SK-N-SH (cell line): Measurements from ENCODE around the gene MIGA2. TPM values are rescaled to one million over a fixed set of nuclear protein-coding genes. Genes with fewer than 3 reads are reported as not detected.

ENCODE experiments used
- CTCF ChIA-PET: fragments of 300-600, 350-600 bp; formaldehyde crosslinking; extraction: SDS; loops from one replicate; lab custom pipeline; 2021; lab: Yijun Ruan, JAX
- POLR2A ChIA-PET: fragments of 350-600 bp; sonication (Branson Sonifier 250); formaldehyde crosslinking; extraction: SDS; loops from one replicate; lab custom pipeline; 2020; ENCODE audit warnings: antibody characterized with exemption, inconsistent platforms; lab: Yijun Ruan, JAX
- DNase-seq: peaks from one replicate; pipeline ENCODE4 v3.0.0; 2012
- H2AFZ ChIP-seq: fragments of 200-600 bp; sonication (generic); 2 replicates; pipeline ENCODE4 v1.8.1; 2016; ENCODE audit warnings: antibody characterized with exemption, mild to moderate bottlenecking, low read depth
- H3F3A ChIP-seq: fragments of 200-600 bp; sonication (generic); replicated peaks from 2 replicates; pipeline ENCODE3; 2016; ENCODE audit warnings: antibody characterized with exemption, mild to moderate bottlenecking; ENCODE audit not compliant: insufficient read depth
- H3K27ac ChIP-seq, 2 experiments: fragments of 200-500 bp in 1 of 2; fragments of 200-600 bp in 1 of 2; sonication (Bioruptor generic) in 1 of 2; sonication (generic), shearing (Covaris generic) in 1 of 2; 2 replicates each; pipeline versions ENCODE4 v1.5.1 to v1.6.1; 2014 to 2016; ENCODE audit warnings: low read depth in 2 of 2, inconsistent platforms in 1 of 2, low read length in 1 of 2, mild to moderate bottlenecking in 1 of 2, mixed read lengths in 1 of 2
- H3K27me3 ChIP-seq: fragments of 200-600 bp; sonication (generic), shearing (Covaris generic); 2 replicates; pipeline ENCODE4 v1.6.1; 2016; ENCODE audit warnings: mixed run types; ENCODE audit not compliant: insufficient read depth
- H3K36me3 ChIP-seq, 2 experiments: fragments of 200-500 bp in 1 of 2; fragments of 200-600 bp in 1 of 2; sonication (Bioruptor generic) in 1 of 2; sonication (generic) in 1 of 2; replicated peaks in 1 of 2; 2 replicates each; pipeline versions ENCODE3 to v1.5.1; 2014 to 2016; ENCODE audit warnings: low read length in 1 of 2, mild to moderate bottlenecking in 1 of 2; ENCODE audit not compliant: insufficient read depth in 2 of 2, control insufficient read depth in 1 of 2
- H3K4me1 ChIP-seq, 2 experiments: fragments of 200-500 bp in 1 of 2; fragments of 200-600 bp in 1 of 2; sonication (Bioruptor generic) in 1 of 2; sonication (generic), shearing (Covaris generic) in 1 of 2; 2 replicates each; pipeline versions ENCODE4 v1.5.1 to v1.6.1; 2014 to 2016; ENCODE audit warnings: low read depth in 1 of 2, low read length in 1 of 2, mixed run types in 1 of 2; ENCODE audit not compliant: insufficient read depth in 2 of 2, control insufficient read depth in 1 of 2
- H3K4me2 ChIP-seq: fragments of 200-600 bp; sonication (generic), shearing (Covaris generic); 2 replicates; pipeline ENCODE4 v1.6.1; 2017; ENCODE audit warnings: mixed run types
- H3K4me3 ChIP-seq, 2 experiments: fragments of 200-500 bp in 1 of 2; fragments of 200-600 bp in 1 of 2; sonication (Bioruptor generic) in 1 of 2; sonication (generic), shearing (Covaris generic) in 1 of 2; 2 replicates each; pipeline versions ENCODE4 v1.5.1 to v1.8.1; 2014 to 2016; ENCODE audit warnings: low read depth in 2 of 2, inconsistent platforms in 1 of 2, low read length in 1 of 2, mild to moderate bottlenecking in 1 of 2, mixed read lengths in 1 of 2, moderate library complexity in 1 of 2
- H3K79me2 ChIP-seq: fragments of 200-600 bp; sonication (generic); 2 replicates; pipeline ENCODE4 v1.8.1; 2017; ENCODE audit warnings: mild to moderate bottlenecking; ENCODE audit not compliant: insufficient read depth
- H3K9ac ChIP-seq: fragments of 200-600 bp; sonication (generic); 2 replicates; pipeline ENCODE4 v1.6.1; 2017; ENCODE audit warnings: mixed run types
- H3K9me2 ChIP-seq: fragments of 200-600 bp; sonication (generic); 2 replicates; pipeline ENCODE4 v1.6.1; 2017; ENCODE audit warnings: mixed run types
- H3K9me3 ChIP-seq: fragments of 200-600 bp; sonication (generic); 2 replicates; pipeline ENCODE4 v1.6.1; 2017; ENCODE audit warnings: mixed run types, mild to moderate bottlenecking, moderate library complexity
- H4K20me1 ChIP-seq: fragments of 200-600 bp; sonication (generic); 2 replicates; pipeline ENCODE4 v1.6.1; 2017; ENCODE audit warnings: mild to moderate bottlenecking, mixed run types; ENCODE audit not compliant: insufficient read depth
- CHD2 ChIP-seq: fragments of 150-350 bp; IDR thresholded peaks from 2 replicates; pipeline ENCODE4 v1.6.1; 2018; ENCODE audit warnings: low read length; ENCODE audit not compliant: partially characterized antibody
- CTCF ChIP-seq: fragments of 200-600 bp; sonication (generic); IDR thresholded peaks from 2 replicates; pipeline ENCODE4 v1.6.1; 2017; ENCODE audit warnings: antibody characterized with exemption, mild to moderate bottlenecking, moderate library complexity
- ELF1 ChIP-seq: IDR thresholded peaks from 2 replicates; pipeline ENCODE4 v1.4.0; 2012
- EP300 ChIP-seq, 2 experiments: IDR thresholded peaks; 2 replicates each; pipeline versions ENCODE4 v1.4.0 to v1.6.1; 2012; ENCODE audit warnings: borderline replicate concordance in 1 of 2, low read depth in 1 of 2, low read length in 1 of 2
- EZH2phosphoT487 ChIP-seq: fragments of 200-600 bp; sonication (generic); IDR thresholded peaks from 2 replicates; pipeline ENCODE4 v1.6.1; 2017; ENCODE audit warnings: low read depth, mixed run types, mild to moderate bottlenecking, antibody characterized with exemption, moderate library complexity, borderline replicate concordance
- FOSL2 ChIP-seq: IDR thresholded peaks from 2 replicates; pipeline ENCODE4 v1.4.0; 2012; ENCODE audit warnings: low read depth, mild to moderate bottlenecking, moderate library complexity, borderline replicate concordance
- FOXJ3 ChIP-seq: sonication (generic); formaldehyde crosslinking; IDR thresholded peaks from 2 replicates; pipeline ENCODE4 v1.5.1; 2020; ENCODE audit warnings: mild to moderate bottlenecking, missing genetic modification reagents
- GABPA ChIP-seq: IDR thresholded peaks from 2 replicates; pipeline ENCODE4 v1.4.0; 2012; ENCODE audit warnings: low read depth, mild to moderate bottlenecking
- GATA2 ChIP-seq: sonication (generic); formaldehyde crosslinking; IDR thresholded peaks from 2 replicates; pipeline ENCODE4 v1.5.0; 2020; ENCODE audit warnings: mild to moderate bottlenecking, missing genetic modification reagents
- IRF3 ChIP-seq: fragments of 150-350 bp; IDR thresholded peaks from 2 replicates; pipeline ENCODE4 v1.6.1; 2016; ENCODE audit warnings: mild to moderate bottlenecking, low read depth, low read length
- JUND ChIP-seq: IDR thresholded peaks from 2 replicates; pipeline ENCODE4 v1.4.0; 2012
- MAX ChIP-seq: IDR thresholded peaks from 2 replicates; pipeline ENCODE4 v1.4.0; 2012; ENCODE audit warnings: low read depth
- NFIC ChIP-seq: IDR thresholded peaks from 2 replicates; pipeline ENCODE4 v1.4.0; 2012; ENCODE audit warnings: borderline replicate concordance
- NRF1 ChIP-seq: IDR thresholded peaks from 2 replicates; pipeline ENCODE4 v1.6.1; 2012; ENCODE audit warnings: low read depth, mild to moderate bottlenecking, low read length
- PBX3 ChIP-seq: IDR thresholded peaks from 2 replicates; pipeline ENCODE4; 2012
- POLR2AphosphoS5 ChIP-seq: IDR thresholded peaks from 2 replicates; pipeline ENCODE4 v1.6.1; 2012; ENCODE audit warnings: low read depth, low read length
- RAD21 ChIP-seq: IDR thresholded peaks from 2 replicates; pipeline ENCODE4 v1.6.1; 2012; ENCODE audit warnings: mild to moderate bottlenecking, low read length
- RCOR1 ChIP-seq: fragments of 150-350 bp; IDR thresholded peaks from 2 replicates; pipeline ENCODE4 v1.6.1; 2017; ENCODE audit warnings: antibody characterized with exemption, low read length
- SMC3 ChIP-seq: IDR thresholded peaks from 2 replicates; pipeline ENCODE4 v1.6.1; 2012; ENCODE audit warnings: low read depth, low read length, improper control_type of control experiment
- TAF1 ChIP-seq: IDR thresholded peaks from 2 replicates; pipeline ENCODE4 v1.6.1; 2012; ENCODE audit warnings: low read depth, mild to moderate bottlenecking, low read length, moderate library complexity, borderline replicate concordance
- TCF12 ChIP-seq: IDR thresholded peaks from 2 replicates; pipeline ENCODE4 v1.4.0; 2012
- WGBS: methylation state at CpG from one replicate; pipeline ENCODE4 v1.1.6; 2017; ENCODE audit warnings: low lambda C conversion rate; 5-methylcytosine and 5-hydroxymethylcytosine counted together
- polyA plus RNA-seq, 3 experiments: library from polyadenylated mRNA; depleted of rRNA; stranded (reverse); fragments of >200 nt; gene quantifications; 2 replicates each; pipeline ENCODE4 v1.2.3, GENCODE V29; 2012

Gene MIGA2
- polyA plus RNA-seq, 1 of the 3 experiments (the other 2 are of a cell fraction), result 21.2 TPM

- TF ChIP-seq PBX3 (no peak), SMC3 (no peak)
Measured at GRCh38 chr9:129095908-129096307, 59.5 kb downstream of the MIGA2 start (continued).

DNA sequence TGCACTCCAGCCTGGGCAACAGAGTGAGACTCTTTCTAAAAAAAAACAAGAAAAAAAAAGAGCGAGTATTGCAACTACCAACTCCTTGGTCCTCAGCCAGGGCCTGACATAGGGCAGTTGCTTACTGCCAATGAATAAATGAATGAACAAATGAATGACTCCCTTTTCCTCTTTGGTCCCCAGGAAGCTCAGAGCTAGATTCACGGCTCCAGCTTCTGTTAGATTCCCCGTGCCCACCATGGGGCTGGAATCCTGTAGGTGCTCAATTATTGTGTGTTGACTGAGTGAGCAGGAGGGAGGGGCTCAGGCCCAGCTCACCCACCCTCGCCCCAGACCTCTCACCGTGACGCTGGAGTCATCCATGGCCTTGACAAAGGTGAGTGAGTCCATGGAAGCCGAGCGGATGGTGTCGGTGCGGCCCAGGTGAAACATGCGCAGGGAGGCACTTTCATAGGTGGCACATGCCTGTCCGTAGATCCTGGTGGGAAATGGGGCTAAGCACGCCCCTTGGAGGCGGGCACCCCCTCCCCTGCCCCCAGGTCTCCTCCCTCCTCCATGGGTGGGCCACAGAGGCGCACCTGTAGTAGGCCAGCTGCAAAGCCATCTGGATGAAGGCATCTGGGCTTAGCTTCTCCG, 61.4 kb downstream of the MIGA2 start:
- CTCF ChIA-PET, result no interaction called here
- whole genome bisulfite sequencing, result 93% methylated on average over 16 of the region's 16 CpGs
- no peak overlapping the region for H3K4me3 ChIP-seq

More for the DNA sequence above, 61.4 kb downstream of the MIGA2 start:
- Histone ChIP-seq H3K27ac (no peak overlapping the region), H4K20me1 (no peaks in the 10 kb centered on the region), H3K4me2 (no peak overlapping the region), H3K9ac (no peak overlapping the region), H3K9me2 (no peaks in the 10 kb centered on the region), H3K9me3 (no peaks in the 10 kb centered on the region), H3K27me3 (no peaks in the 10 kb centered on the region), H2AFZ (no peak overlapping the region), H3K4me1 (no peaks in the 10 kb centered on the region; a peak in 1 of 4 replicates), H3K79me2 (no peaks in the 10 kb centered on the region), H3K36me3 (peaks cover 0 to 33% of the 10 kb centered on the region in 2 experiments), H3F3A (no peaks in the 10 kb centered on the region)
- TF ChIP-seq CHD2 (no peak), GATA2 (no peak), NFIC (no peak), FOSL2 (no peak), CTCF (no peak), EZH2phosphoT487 (no peak), GABPA (no peak), POLR2AphosphoS5 (no peak), RAD21 (no peak), RCOR1 (no peak), PBX3 (no peak), EP300 (IDR thresholded peaks at IDR 0.05; ENCODE audit: borderline replicate concordance in 1 of 2, low read depth in 1 of 2, low read length in 1 of 2) (no peak), TCF12 (no peak), NRF1 (no peak), JUND (no peak), TAF1 (no peak), ELF1 (no peak), FOXJ3 (CRISPR knock-in tag) (no peak), IRF3 (no peak), MAX (no peak)
- DNase-seq, result no peak
- POLR2A ChIA-PET, result no interaction called here
